GM20000 (cell line): ENCODE results near the gene HEPHL1.

Experiments
- DNase-seq: peaks from one replicate; pipeline ENCODE4 v3.0.0; 2012; ENCODE audit warnings: low spot score
- CTCF ChIP-seq: IDR thresholded peaks from 2 replicates; pipeline ENCODE4 v1.5.1; 2012; ENCODE audit warnings: mild to moderate bottlenecking, control low read depth; ENCODE audit errors: extremely low read depth, missing control alignments

HEPHL1 gene

GRCh38 chr11:94149431-94150017, 128.4 kb downstream of the HEPHL1 start:
- TF ChIP-seq CTCF = no peak
- no peak for DNase-seq

GRCh38 chr11:94150056-94150455, 128.9 kb downstream of the HEPHL1 start:
- no peak for TF ChIP-seq CTCF
- no peak for DNase-seq

GRCh38 chr11:94150704-94151685, 129.8 kb downstream of the HEPHL1 start:
- no peak for DNase-seq
- TF ChIP-seq CTCF = no peak

GRCh38 chr11:94151903-94152677, 130.9 kb downstream of the HEPHL1 start:
- no peak for TF ChIP-seq CTCF
- no peak for DNase-seq

GRCh38 chr11:94152678-94153065, 131.5 kb downstream of the HEPHL1 start:
- TF ChIP-seq CTCF = no peak
- no peak for DNase-seq

- DNase-seq = no peak
- no peak for TF ChIP-seq CTCF
Measured at GRCh38 chr11:94153320-94153719, 132.2 kb downstream of the HEPHL1 start.
